Brain pericyte (primary cell): ENCODE data around the gene OR14I1.
"Not testable (repeated sequence)": the region's sequence is repeated elsewhere in the genome, so short reads cannot be mapped to it uniquely, and the experiment has no call there.

Source experiments
- DNase-seq: peaks from one replicate; pipeline ENCODE4 v3.0.0-alpha.2; 2012; ENCODE audit warnings: low read depth, low spot score

Gene OR14I1

GRCh38 chr1:248688527-248689298, 13.9 kb downstream of the OR14I1 start:
- DNase-seq: no peak

GRCh38 chr1:248686815-248687214, 15.8 kb downstream of the OR14I1 start:
- DNase-seq: no peak

- no peak for DNase-seq
These were observed 20.9 kb downstream of the OR14I1 start for GRCh38 chr1:248681651-248682050.

- no peak for DNase-seq
These were observed 32.6 kb downstream of the OR14I1 start for GRCh38 chr1:248670003-248670402.

GRCh38 chr1:248663453-248664328, 38.9 kb downstream of the OR14I1 start:
- DNase-seq: not testable (repeated sequence)

GRCh38 chr1:248656797-248657196, 45.8 kb downstream of the OR14I1 start:
- DNase-seq: not testable (repeated sequence)

- not testable (repeated sequence) for DNase-seq
These were observed 47.2 kb downstream of the OR14I1 start, which contains the start of gene OR2T27 for GRCh38 chr1:248655354-248655753. TSS of gene OR2T27 (minus strand) at chr1:248655528. CDS start at chr1:248650884, 4,644 bp downstream.
